Vagina (tissue), 2 donors: Measurements from ENCODE around the gene RTN1.

Source experiments
- POLR2A ChIP-seq, 2 donors: fragments of 450-650 bp; IDR thresholded peaks; one replicate each; pipeline ENCODE4 v1.6.1; 2017; ENCODE audit warnings: antibody characterized with exemption in 2 of 2, mild to moderate bottlenecking in 2 of 2, moderate library complexity in 2 of 2
- POLR2AphosphoS5 ChIP-seq, 2 donors: sonication (generic); formaldehyde crosslinking; IDR thresholded peaks; one replicate each; pipeline ENCODE4 v1.9.0; 2017; ENCODE audit warnings: antibody characterized with exemption in 2 of 2, mild to moderate bottlenecking in 2 of 2, low read depth in 1 of 2; ENCODE audit not compliant: insufficient read depth in 1 of 2
- TF ChIP-seq, protein P1 (sequence below), 3 experiments: fragments of 450-650 bp in 2 of 3; fragments of 200-600 bp in 1 of 3; sonication (generic) in 1 of 3; IDR thresholded peaks; one replicate each; pipeline ENCODE4 v1.5.1; 2017 to 2019; ENCODE audit warnings: antibody characterized with exemption in 3 of 3, mild to moderate bottlenecking in 2 of 3, moderate library complexity in 2 of 3

DNA sequence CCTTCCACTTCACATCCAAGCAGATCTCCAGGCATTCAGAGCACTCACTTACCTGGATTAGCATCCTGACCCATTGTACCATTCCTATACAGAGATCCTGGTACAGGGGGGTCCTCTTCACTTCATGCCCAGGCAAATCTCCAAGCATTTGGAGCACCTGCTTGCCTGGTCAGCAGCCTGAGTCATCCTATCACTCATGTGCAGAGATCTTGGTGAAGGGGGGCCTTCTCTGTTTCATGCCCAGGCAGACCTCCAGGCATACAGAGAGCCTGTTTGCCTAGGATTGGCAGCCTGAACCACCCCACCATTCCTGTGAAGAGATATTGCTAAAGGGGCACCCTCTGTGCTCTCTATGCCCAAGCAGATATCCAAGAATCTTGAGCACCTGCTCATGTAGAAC is 182.9 kb downstream of the RTN1 start:
- TF ChIP-seq, protein P1, sequence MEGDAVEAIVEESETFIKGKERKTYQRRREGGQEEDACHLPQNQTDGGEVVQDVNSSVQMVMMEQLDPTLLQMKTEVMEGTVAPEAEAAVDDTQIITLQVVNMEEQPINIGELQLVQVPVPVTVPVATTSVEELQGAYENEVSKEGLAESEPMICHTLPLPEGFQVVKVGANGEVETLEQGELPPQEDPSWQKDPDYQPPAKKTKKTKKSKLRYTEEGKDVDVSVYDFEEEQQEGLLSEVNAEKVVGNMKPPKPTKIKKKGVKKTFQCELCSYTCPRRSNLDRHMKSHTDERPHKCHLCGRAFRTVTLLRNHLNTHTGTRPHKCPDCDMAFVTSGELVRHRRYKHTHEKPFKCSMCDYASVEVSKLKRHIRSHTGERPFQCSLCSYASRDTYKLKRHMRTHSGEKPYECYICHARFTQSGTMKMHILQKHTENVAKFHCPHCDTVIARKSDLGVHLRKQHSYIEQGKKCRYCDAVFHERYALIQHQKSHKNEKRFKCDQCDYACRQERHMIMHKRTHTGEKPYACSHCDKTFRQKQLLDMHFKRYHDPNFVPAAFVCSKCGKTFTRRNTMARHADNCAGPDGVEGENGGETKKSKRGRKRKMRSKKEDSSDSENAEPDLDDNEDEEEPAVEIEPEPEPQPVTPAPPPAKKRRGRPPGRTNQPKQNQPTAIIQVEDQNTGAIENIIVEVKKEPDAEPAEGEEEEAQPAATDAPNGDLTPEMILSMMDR (IDR thresholded peaks at IDR 0.05) = no peak
- no peak for TF ChIP-seq POLR2A (IDR thresholded peaks at IDR 0.05)
- no peak for TF ChIP-seq POLR2AphosphoS5 (IDR thresholded peaks at IDR 0.05; ENCODE audit: insufficient read depth in 1 of 2, low read depth in 1 of 2)
